NCI-H2196 (cell line): Measurements from ENCODE around the gene SYNPR.
"Not testable (repeated sequence)": the region's sequence is repeated elsewhere in the genome, so short reads cannot be mapped to it uniquely, and the experiment has no call there.

Source experiments
- DNase-seq: peaks from one replicate; lab custom pipeline; 2025; ENCODE audit not compliant: unreplicated experiment; lab: John Stamatoyannopoulos, UW

Gene SYNPR

DNA sequence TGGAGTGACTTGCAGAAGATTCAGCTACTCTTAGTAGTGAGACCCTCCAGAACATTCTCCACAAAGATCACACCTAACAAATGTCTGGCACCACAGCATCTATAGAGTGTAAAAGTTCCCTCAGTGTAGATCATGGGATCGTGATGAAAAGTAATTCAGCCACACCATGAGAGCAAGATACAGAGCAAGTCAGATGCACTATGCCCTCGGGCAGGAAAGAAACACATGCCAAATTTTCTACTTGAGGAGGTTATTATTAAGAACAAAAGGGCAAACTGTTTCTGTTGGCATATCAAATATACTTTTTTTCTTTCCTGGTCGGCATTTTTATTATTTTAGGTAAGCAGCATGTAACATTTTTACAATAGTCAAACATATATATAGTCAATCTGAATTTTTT, 329.6 kb downstream of the SYNPR start:
- no peak for DNase-seq

- DNase-seq, result no peak
Observed at GRCh38 chr3:63609408-63609807, 331.3 kb downstream of the SYNPR start.

- DNase-seq, result no peak
Observed at GRCh38 chr3:63609834-63610233, 331.7 kb downstream of the SYNPR start.

GRCh38 chr3:63611382-63611781, 333.3 kb downstream of the SYNPR start:
- no peak for DNase-seq

DNA sequence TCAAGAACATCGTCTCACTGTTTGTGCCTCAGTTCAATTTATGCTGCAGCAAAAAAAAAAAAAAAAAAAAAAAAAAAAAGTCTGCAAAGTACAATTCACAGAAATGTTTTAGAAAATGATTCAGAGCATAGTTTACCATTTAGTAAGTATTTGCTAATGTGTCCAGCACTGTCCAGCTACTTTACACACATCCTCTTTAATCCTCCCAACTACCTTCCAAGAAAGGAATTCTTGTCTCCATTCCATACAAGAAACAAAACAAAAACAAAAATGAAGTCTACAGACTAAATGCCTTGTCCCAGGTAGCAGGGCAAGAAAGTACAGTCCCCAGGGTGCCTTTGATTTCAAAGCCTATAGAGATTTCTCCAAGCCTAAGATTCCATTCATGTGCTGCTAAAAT, 335.5 kb downstream of the SYNPR start:
- no peak for DNase-seq

GRCh38 chr3:63617391-63617790, 339.3 kb downstream of the SYNPR start:
- DNase-seq, result no peak

DNA sequence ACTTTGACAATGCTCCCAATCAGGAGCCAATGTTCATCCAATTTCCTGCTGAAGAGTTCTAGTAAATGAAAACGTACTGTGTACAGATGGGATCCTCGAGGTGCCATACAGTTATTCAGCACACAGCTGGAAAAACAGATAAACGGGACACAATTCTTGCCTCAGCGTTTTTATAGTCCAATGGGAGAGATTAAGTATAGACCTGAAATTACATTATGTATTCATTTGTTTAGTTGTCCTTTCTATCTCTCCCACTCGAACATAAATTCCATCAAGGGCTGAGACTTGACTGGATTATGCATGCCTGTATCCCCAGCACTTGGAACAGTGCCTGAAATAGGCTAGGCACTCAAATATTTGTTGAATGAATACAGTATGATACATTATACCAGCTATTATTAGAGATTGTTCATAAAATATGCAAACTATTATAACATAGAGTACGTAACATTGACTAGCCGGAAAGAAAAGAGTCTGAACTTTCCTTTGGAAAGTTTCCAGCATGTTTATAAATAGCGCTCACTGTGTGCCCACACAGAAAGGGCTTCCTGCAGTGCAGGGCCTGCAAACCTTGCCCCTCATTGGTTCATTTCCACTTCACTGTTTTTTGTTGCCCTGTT, 346.9 kb downstream of the SYNPR start:
- DNase-seq, result no peak

GRCh38 chr3:63631670-63632069, 353.6 kb downstream of the SYNPR start:
- DNase-seq, result no peak

DNA sequence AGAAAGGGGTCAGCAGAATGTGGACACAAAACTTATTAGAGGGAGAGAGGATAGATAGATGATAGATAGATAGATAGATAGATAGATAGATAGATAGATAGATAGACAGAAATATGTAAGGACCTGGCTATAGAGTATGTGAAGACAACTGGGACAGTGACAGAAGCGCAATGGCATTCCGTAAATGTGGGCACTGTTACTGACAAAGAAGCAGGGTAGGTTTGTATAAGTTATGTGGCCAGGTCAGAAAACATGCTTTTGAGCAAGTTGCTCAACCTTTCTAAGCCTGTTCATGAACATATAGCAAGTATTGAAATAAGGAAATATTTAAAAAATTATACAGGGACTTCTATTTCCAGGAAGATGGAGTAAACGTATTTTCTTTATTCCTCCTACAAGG, 357.1 kb downstream of the SYNPR start:
- no peak for DNase-seq

GRCh38 chr3:63639806-63640205, 361.7 kb downstream of the SYNPR start:
- no peak for DNase-seq

- no peak for DNase-seq
Observed at GRCh38 chr3:63642488-63642887, 364.4 kb downstream of the SYNPR start.

- DNase-seq, result no peak
Observed at GRCh38 chr3:63644212-63644797, 366.2 kb downstream of the SYNPR start.

- DNase-seq, result not testable (repeated sequence)
Observed at GRCh38 chr3:63644928-63645781, 367.0 kb downstream of the SYNPR start.

DNA sequence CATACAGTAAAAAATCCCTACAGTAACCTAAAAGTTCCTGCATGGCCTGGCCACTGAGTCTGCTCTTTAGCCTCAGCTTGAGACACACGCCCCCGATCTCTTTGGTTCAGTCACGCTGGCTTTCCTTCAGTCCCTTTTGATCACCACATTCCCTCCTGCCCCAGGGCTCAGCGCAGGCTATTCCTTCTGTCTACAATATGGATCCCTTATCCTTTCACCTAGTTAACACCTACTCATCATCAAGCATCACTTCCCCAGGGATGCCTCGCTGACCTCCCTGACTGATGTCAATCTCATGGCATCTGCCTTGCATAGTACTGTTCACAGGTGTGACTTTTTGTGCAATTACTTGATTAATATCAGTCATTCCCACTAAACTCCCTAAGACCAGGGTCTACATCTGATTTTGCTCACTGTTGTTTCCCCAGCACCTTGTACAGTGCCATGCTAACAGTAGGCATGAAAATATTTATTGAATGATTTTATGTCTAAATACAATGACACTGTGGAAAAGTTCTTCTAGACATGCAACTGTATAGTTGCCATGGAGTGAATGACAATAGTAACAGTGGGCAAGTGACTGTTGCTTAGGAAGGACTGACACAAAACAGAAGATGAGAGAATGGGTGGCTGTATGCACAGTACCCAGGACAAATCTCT, 374.1 kb downstream of the SYNPR start, which contains the start of gene SNTN:
Gene SNTN (plus strand): TSS at position 610 of the 660 bp plus-strand sequence. CDS start 13 bp downstream, at position 623.
- DNase-seq, result no peak

DNA sequence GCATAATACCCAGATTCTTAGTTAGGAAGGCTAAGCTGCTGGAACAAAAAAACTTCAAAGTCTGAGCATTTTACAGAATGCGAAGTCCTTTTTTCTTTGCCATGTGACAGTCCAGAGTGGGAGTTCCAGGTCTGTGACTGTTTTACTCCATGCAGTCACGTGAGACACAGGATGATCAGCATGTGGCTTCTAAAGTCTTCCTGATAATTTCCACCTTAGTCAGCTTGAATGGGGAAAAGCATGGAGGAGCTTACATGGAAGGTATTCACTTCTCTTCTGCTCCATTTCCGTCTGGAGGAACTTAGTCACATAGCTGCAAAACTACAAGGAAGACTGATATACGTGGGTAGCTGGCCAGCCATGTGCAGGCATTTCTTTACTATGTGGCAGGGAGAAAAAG, 376.1 kb downstream of the SYNPR start:
- DNase-seq, result no peak

DNA sequence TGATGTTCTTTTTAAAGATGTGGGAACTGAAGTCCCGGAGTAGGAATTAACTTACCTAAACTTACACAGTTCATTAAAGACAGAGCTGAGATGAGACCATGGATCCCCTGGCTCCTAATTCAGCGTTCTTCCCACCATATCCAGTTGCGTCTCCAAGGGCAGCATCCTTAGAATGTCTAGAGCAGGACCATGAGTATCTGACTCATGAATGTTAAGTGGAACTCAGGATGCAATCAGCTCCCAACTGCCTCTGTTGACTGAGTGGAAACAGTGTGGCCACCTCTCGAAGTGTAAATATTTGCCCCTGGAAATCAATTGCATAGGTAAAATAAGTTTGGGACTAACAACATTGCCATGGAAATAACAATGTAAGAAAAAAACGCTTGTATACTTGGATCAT, 376.8 kb downstream of the SYNPR start:
- no peak for DNase-seq

DNA sequence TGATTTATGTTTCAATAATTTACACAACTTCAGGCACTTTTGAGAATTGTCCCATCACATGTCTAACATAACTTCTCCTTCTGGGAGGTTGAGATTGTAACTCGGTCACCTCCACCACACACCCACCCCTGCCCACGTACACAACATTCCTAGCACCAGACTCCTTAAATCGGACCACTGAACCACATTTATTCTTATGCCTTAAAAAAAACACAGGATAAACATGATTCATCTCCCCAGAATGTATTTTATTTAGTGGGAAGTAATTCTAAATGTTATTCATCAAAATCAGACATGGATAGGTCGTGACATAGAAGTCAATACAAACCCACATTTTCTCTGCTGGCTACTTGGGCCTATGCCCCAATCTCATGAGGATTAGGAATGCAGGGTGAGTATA, 377.4 kb downstream of the SYNPR start:
- DNase-seq, result no peak

GRCh38 chr3:63656786-63657185, 378.7 kb downstream of the SYNPR start:
- DNase-seq, result no peak

DNA sequence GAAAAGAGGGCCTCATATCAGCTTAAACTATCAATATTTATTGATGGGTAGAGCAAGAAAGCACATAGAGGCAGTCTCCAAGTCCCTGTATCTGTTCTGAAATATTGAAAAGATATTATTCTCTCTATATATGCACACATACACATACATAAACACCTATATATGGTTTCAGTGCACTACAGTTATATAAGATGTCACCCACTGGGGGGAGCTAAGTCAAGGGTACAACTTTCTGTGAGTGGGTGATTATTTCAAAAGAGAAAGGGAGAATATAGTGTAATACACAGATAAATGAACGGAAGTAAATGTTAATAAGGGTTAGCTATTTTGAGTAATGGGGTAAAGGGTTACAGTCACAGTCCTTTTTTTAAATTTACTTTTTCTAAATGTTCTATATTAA, 383.1 kb downstream of the SYNPR start:
- no peak for DNase-seq

DNA sequence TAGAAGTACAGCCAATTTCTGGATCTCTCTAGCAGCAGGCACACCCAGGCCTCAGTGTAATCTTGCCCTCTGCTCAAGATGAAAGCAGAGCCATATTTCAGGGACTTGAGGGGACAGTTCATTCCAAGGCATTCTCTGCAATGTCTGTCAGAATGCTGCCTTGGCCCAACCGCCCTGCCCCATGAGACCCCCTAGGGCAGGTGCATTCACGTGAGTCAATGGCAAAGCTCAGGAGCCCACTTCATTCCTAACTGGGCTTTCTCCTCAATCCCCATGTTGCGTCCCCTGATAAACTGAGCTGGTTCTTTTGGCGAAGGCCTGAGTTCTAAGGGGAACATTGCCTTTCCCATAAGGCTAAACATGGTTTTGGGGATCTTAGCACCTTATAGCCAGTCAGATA, 383.9 kb downstream of the SYNPR start:
- DNase-seq, result no peak

- no peak for DNase-seq
Observed at GRCh38 chr3:63662500-63662899, 384.4 kb downstream of the SYNPR start.
